HCT116 (cell line): ENCODE results near the gene DCAF5. TPM values are rescaled to one million over a fixed set of nuclear protein-coding genes. Genes with fewer than 3 reads are reported as not detected.

ENCODE experiments used
- ATAC-seq: fragments of 200-7000 bp; cut with Tn5 transposase; 2 replicates; pipeline ENCODE4 v1.9.1; 2020; ENCODE audit warnings: mild to moderate bottlenecking, moderate library complexity
- BruUV-seq: library from RNA; stranded (reverse); fragments of 400-500 nt; replicated peaks from 2 replicates; lab custom pipeline; 2021; lab: Mats Ljungman, UMichigan
- CTCF ChIA-PET: fragments of 300-600 bp; sonication (Branson Sonifier 250); formaldehyde crosslinking; loops from one replicate; lab custom pipeline; 2021; ENCODE audit warnings: antibody characterized with exemption; lab: Charles Lee
- POLR2A ChIA-PET: fragments of 300-600, 350-600 bp; sonication (Branson Sonifier 250); formaldehyde crosslinking; loops from one replicate; lab custom pipeline; 2021; ENCODE audit warnings: antibody characterized with exemption; lab: Charles Lee
- RAD21 ChIA-PET, 2 experiments: fragments of 300-600 bp; sonication (Branson Sonifier 250); formaldehyde crosslinking; loops; one replicate each; lab custom pipeline; 2023; ENCODE audit warnings: low total read pairs in 2 of 2; ENCODE audit not compliant: uncharacterized antibody in 2 of 2, unreplicated experiment in 2 of 2, low non-redundant PET in 1 of 2; lab: Charles Lee
- DNase-seq: peaks from one replicate; pipeline ENCODE4 v3.0.0-alpha.2; 2010; ENCODE audit warnings: low read depth, low spot score
- H2AFZ ChIP-seq: fragments of 200-600 bp; shearing (Covaris generic), sonication (generic); 2 replicates; pipeline ENCODE4 v1.6.1; 2017; ENCODE audit warnings: low read depth, mixed run types, mixed read lengths, antibody characterized with exemption, low read length; ENCODE audit not compliant: poor library complexity, severe bottlenecking
- H3K27ac ChIP-seq: 2 replicates; pipeline ENCODE4 v1.5.1; 2012; ENCODE audit warnings: low read depth, low read length
- H3K27me3 ChIP-seq: fragments of 200-600 bp; sonication (generic); 2 replicates; pipeline ENCODE4 v1.6.1; 2016; ENCODE audit warnings: mixed run types, low read length, mixed read lengths; ENCODE audit not compliant: insufficient read depth
- H3K36me3 ChIP-seq, 2 experiments: fragments of 200-500 bp in 1 of 2; fragments of 200-600 bp in 1 of 2; sonication (Bioruptor generic) in 1 of 2; sonication (generic) in 1 of 2; 2 replicates each; pipeline versions ENCODE4 v1.5.1 to v1.6.1; 2014 to 2016; ENCODE audit warnings: low read length in 2 of 2, inconsistent platforms in 1 of 2, mixed read lengths in 1 of 2, mixed run types in 1 of 2; ENCODE audit not compliant: insufficient read depth in 2 of 2, control insufficient read depth in 1 of 2
- H3K4me1 ChIP-seq, 2 experiments: fragments of 200-600 bp in 1 of 2; sonication (generic) in 1 of 2; 2 replicates each; pipeline versions ENCODE4 v1.5.1 to v1.6.1; 2012 to 2017; ENCODE audit warnings: low read length in 2 of 2, inconsistent platforms in 1 of 2, mild to moderate bottlenecking in 1 of 2, mixed read lengths in 1 of 2, mixed run types in 1 of 2, moderate library complexity in 1 of 2; ENCODE audit not compliant: insufficient read depth in 2 of 2, control insufficient read depth in 1 of 2
- H3K4me2 ChIP-seq: fragments of 200-600 bp; sonication (generic); 2 replicates; pipeline ENCODE4 v1.6.1; 2017; ENCODE audit warnings: mixed run types, low read length, mixed read lengths
- H3K4me3 ChIP-seq, 2 experiments: fragments of 200-600 bp in 1 of 2; sonication (generic) in 1 of 2; replicated peaks in 1 of 2; 2 replicates each; pipeline ENCODE4 v1.5.1; 2011 to 2016; ENCODE audit warnings: low read length in 2 of 2, control low read depth in 1 of 2, low read depth in 1 of 2, mild to moderate bottlenecking in 1 of 2, mixed read lengths in 1 of 2, mixed run types in 1 of 2
- H3K79me2 ChIP-seq: fragments of 200-600 bp; sonication (generic); 2 replicates; pipeline ENCODE4 v1.6.1; 2017; ENCODE audit warnings: mild to moderate bottlenecking, mixed run types, low read length, moderate library complexity, mixed read lengths; ENCODE audit not compliant: insufficient read depth
- H3K9ac ChIP-seq: fragments of 200-600 bp; sonication (generic); 2 replicates; pipeline ENCODE4 v1.6.1; 2016; ENCODE audit warnings: low read length, mixed read lengths
- H3K9me2 ChIP-seq: fragments of 200-600 bp; sonication (generic), shearing (Covaris generic); 2 replicates; pipeline ENCODE4 v1.6.1; 2017; ENCODE audit warnings: mixed run types, mild to moderate bottlenecking, moderate library complexity; ENCODE audit not compliant: insufficient read depth
- H3K9me3 ChIP-seq, 2 experiments: fragments of 200-500 bp in 1 of 2; fragments of 200-600 bp in 1 of 2; sonication (Bioruptor generic) in 1 of 2; sonication (generic) in 1 of 2; 2 replicates each; pipeline ENCODE4 v1.6.1; 2014 to 2017; ENCODE audit warnings: low read length in 2 of 2, mixed read lengths in 2 of 2, inconsistent platforms in 1 of 2, low read depth in 1 of 2, mild to moderate bottlenecking in 1 of 2, mixed run types in 1 of 2, moderate library complexity in 1 of 2; ENCODE audit not compliant: control insufficient read depth in 1 of 2, insufficient read depth in 1 of 2
- H4K20me1 ChIP-seq: fragments of 200-600 bp; sonication (generic), shearing (Covaris generic); 2 replicates; pipeline ENCODE4 v1.6.1; 2017; ENCODE audit warnings: mixed run types, mild to moderate bottlenecking, moderate library complexity; ENCODE audit not compliant: insufficient read depth
- FOSL1 ChIP-seq: IDR thresholded peaks from 2 replicates; pipeline ENCODE4 v1.6.1; 2012; ENCODE audit warnings: low read depth
- POLR2AphosphoS5 ChIP-seq: IDR thresholded peaks from 2 replicates; pipeline ENCODE4 v1.6.1; 2011; ENCODE audit warnings: mild to moderate bottlenecking, low read depth, low read length, moderate library complexity
- RAD21 ChIP-seq: IDR thresholded peaks from 2 replicates; pipeline ENCODE4 v1.6.1; 2012; ENCODE audit warnings: low read depth, mild to moderate bottlenecking
- REST ChIP-seq: IDR thresholded peaks from 2 replicates; pipeline ENCODE4 v1.6.1; 2012; ENCODE audit warnings: low read depth
- ZBTB33 ChIP-seq: IDR thresholded peaks from 2 replicates; pipeline ENCODE4 v1.6.1; 2011; ENCODE audit warnings: mild to moderate bottlenecking, low read length, moderate library complexity; ENCODE audit not compliant: insufficient replicate concordance; ENCODE audit errors: extremely low read depth
- ZFX ChIP-seq: fragments of 450-650 bp; IDR thresholded peaks from 2 replicates; pipeline ENCODE4 v1.6.1; 2017
- ZNF274 ChIP-seq: fragments of 200-500 bp; sonication (Bioruptor generic); IDR thresholded peaks from 2 replicates; pipeline ENCODE4 v1.6.1; 2014; ENCODE audit warnings: mild to moderate bottlenecking, low read depth, low read length, inconsistent platforms
- intact Hi-C: fragments of 100-400 bp; cut with micrococcal nuclease; formaldehyde crosslinking; loops from 2 replicates; pipeline ENCODE4 v1.10.0; 2022
- total RNA-seq: library from RNA; stranded (reverse); gene quantifications from one replicate; pipeline ENCODE4 v1.2.1, GENCODE V29; 2021; ENCODE audit not compliant: unreplicated experiment

DCAF5 gene
- total RNA-seq, 1 experiment from 2014 or later: 27.1 TPM

GRCh38 chr14:69027242-69027913, 125.5 kb downstream of the DCAF5 start:
- intact Hi-C loops: no loop called here
- Histone ChIP-seq H3K9me2 (no peaks in the 10 kb centered on the region), H4K20me1 (no peaks in the 10 kb centered on the region), H3K4me2 (no peak overlapping the region), H3K36me3 (no peaks in the 10 kb centered on the region), H3K4me1 (no peaks in the 10 kb centered on the region), H3K79me2 (no peaks in the 10 kb centered on the region), H3K9ac (no peak overlapping the region), H3K9me3 (no peaks in the 10 kb centered on the region), H2AFZ (no peak overlapping the region), H3K27me3 (no peaks in the 10 kb centered on the region), H3K4me3 (no peak overlapping the region), H3K27ac (no peak overlapping the region)
- no peak for DNase-seq
- POLR2A ChIA-PET: no interaction called here
- ATAC-seq: no peak
- BruUV-seq: no TSS peak
- RAD21 ChIA-PET: no interaction called here
- TF ChIP-seq RAD21 (no peak), ZBTB33 (no peak), ZFX (no peak), REST (no peak), POLR2AphosphoS5 (no peak), ZNF274 (no peak), FOSL1 (no peak)
- CTCF ChIA-PET: interaction anchor here (0.7 kb wide), 1 partner anchor 63 kb away, joined by 3 read pairs; no protein-coding TSS in a partner anchor
